HL-60 (cell line): ENCODE results near the gene EFCAB10.

Experiments used
- CTCF ChIP-seq: IDR thresholded peaks from one replicate; pipeline ENCODE4 v1.5.1; 2011; ENCODE audit warnings: low read length, control low read depth, inconsistent platforms; ENCODE audit not compliant: insufficient read depth
- POLR2AphosphoS5 ChIP-seq: IDR thresholded peaks from 2 replicates; pipeline ENCODE4 v1.6.1; 2012; ENCODE audit warnings: low read depth
- REST ChIP-seq: IDR thresholded peaks from 2 replicates; pipeline ENCODE4 v1.6.1; 2012; ENCODE audit warnings: low read depth; ENCODE audit not compliant: insufficient replicate concordance

GRCh38 chr7:105581066-105581811 lies at the start of gene EFCAB10:
- TF ChIP-seq CTCF (no peak), POLR2AphosphoS5 (no peak), REST (no peak)
